Endothelial cell of hepatic sinusoid (primary cell): ENCODE data around the gene UTRN.

ENCODE experiments used
- in situ Hi-C: cut with HindIII; loops from 2 replicates; pipeline ENCODE4 v1.10.0; 2017; ENCODE audit warnings: low sequenced_read_pairs

Gene UTRN

GRCh38 chr6:144305985-144306384, 20.9 kb downstream of the UTRN start:
- in situ Hi-C loops: no loop called here

- in situ Hi-C loops: no loop called here
These were observed 22.7 kb downstream of the UTRN start for GRCh38 chr6:144307880-144308279.

DNA sequence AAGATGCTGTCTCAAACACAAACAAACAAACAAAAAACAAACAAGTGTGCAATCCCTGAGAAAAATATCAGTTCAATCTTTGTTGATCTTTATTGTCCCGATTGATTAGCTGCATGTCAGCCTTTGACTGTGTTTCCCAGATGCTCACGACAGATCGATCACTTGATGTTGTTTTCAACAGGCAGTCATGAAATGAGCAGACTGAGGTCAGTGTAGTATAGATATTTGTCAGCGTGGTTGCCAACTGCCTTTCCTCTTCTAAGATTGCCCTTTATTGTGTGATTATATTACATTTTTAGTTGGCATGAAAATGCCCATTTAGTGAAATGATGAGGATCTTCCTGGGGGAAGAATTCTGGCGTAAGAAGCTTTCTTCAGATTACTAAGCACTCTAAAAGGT, 25.6 kb downstream of the UTRN start:
- in situ Hi-C loops: no loop called here

- in situ Hi-C loops: no loop called here
These were observed 26.2 kb downstream of the UTRN start for GRCh38 chr6:144311361-144311760.

- in situ Hi-C loops: no loop called here
These were observed 28.9 kb downstream of the UTRN start for GRCh38 chr6:144314003-144314485.

DNA sequence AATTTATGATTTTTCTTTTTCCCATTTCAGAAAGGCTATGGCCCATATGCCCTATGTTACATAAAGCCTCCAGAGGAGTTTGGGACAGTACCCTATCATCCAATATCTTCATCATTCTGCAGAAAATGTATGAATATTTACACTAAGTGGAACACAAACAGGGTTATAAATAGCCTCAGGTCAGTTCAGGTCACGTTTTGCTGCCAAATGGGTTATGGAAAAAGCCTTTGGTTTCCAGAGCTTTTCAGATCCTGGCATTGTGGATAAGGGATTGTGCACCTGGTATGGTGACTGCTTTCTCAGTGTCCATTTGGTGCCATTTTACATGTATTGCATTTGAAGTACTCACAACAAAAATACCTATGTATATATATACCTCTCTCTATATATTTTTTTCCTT, 29.4 kb downstream of the UTRN start:
- in situ Hi-C loops: no loop called here

GRCh38 chr6:144315226-144315980, 30.3 kb downstream of the UTRN start:
- in situ Hi-C loops: no loop called here

- in situ Hi-C loops: no loop called here
These were observed 31.1 kb downstream of the UTRN start for GRCh38 chr6:144315981-144316861.

DNA sequence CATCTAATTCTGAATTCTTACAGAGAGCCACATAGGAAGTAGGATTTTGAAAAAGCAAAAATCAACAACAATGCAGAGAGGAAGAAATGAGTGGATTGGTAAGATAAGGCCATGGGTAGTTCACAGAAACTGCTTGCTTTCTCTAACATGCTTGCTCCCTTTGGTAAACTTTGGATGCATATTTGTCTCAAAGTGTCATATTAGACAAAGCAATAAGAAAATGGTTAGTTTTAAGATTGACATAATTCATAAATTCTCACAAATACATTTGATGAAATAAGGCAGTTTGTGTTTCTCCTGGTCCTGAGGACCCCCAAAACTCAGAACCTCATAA, 31.7 kb downstream of the UTRN start:
- in situ Hi-C loops: no loop called here

DNA sequence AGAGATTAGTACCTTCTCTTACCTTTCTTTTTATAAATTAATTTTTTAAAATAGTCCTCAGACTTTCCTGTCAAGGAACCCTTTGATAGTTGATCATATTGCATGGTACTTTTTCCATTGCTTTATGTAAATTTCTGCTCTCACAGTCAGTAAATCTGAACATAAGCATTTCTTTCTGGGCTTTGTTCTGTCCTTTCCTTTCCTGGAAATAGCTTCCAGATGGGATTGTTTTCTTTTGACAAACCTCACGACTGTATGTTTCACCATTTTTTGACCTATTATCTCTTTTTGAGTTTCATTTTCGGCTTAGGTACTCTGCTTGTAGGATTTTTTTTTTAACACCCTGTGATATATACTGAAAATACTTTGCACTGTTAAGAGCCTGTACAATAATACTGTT, 32.6 kb downstream of the UTRN start:
- in situ Hi-C loops: no loop called here

- in situ Hi-C loops: no loop called here
These were observed 34.1 kb downstream of the UTRN start for GRCh38 chr6:144319211-144319610.

GRCh38 chr6:144320741-144321140, 35.6 kb downstream of the UTRN start:
- in situ Hi-C loops: no loop called here

GRCh38 chr6:144321839-144322591, 36.9 kb downstream of the UTRN start:
- in situ Hi-C loops: no loop called here

DNA sequence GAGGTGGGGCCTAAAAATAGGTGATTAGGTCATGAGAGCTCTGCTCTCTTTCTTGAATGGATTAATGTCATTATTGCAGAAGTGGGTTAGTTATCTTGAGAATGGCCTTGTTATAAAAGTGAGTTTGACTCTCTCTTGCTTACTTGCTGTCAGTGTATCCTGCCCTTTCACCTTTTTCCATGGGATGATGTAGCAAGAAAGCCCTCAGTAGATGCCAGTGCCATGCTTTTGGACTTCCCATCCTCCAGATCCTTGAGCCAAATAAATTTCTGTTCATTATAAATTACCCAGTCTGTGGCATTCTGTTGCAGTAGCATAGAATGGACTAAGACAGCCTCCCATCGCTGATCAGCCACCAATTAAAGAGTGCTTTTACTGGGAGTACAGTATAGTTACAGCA, 40.1 kb downstream of the UTRN start:
- in situ Hi-C loops: loop anchor here (5.0 kb wide), 1 partner anchor 38 kb away; the partner anchor contains the start of gene UTRN

- in situ Hi-C loops: loop anchor here (5.0 kb wide), 1 partner anchor 39 kb away; the partner anchor contains the start of gene UTRN
These were observed 41.3 kb downstream of the UTRN start for GRCh38 chr6:144326393-144326792.

DNA sequence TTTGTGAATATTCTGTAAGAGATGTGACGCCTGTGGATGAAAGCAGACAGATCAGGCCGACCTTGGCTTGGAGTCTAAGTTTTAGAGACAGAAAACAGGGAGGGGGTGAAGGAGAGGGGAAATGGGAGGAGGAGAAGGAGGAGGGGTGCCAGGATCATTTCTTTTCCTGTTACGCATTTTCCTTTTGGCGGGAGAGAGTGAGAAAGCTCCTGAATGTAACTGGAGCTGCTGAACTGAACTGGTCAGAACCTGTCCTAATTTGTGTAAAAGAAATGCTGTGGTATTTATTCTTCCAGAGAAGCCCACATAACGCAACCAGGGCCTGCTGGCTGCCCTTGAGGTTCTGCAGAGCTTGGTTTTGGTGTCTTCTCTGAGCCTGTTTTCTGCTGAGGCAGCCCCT, 41.9 kb downstream of the UTRN start:
- in situ Hi-C loops: loop anchor here (5.0 kb wide), 1 partner anchor 40 kb away; the partner anchor contains the start of gene UTRN

DNA sequence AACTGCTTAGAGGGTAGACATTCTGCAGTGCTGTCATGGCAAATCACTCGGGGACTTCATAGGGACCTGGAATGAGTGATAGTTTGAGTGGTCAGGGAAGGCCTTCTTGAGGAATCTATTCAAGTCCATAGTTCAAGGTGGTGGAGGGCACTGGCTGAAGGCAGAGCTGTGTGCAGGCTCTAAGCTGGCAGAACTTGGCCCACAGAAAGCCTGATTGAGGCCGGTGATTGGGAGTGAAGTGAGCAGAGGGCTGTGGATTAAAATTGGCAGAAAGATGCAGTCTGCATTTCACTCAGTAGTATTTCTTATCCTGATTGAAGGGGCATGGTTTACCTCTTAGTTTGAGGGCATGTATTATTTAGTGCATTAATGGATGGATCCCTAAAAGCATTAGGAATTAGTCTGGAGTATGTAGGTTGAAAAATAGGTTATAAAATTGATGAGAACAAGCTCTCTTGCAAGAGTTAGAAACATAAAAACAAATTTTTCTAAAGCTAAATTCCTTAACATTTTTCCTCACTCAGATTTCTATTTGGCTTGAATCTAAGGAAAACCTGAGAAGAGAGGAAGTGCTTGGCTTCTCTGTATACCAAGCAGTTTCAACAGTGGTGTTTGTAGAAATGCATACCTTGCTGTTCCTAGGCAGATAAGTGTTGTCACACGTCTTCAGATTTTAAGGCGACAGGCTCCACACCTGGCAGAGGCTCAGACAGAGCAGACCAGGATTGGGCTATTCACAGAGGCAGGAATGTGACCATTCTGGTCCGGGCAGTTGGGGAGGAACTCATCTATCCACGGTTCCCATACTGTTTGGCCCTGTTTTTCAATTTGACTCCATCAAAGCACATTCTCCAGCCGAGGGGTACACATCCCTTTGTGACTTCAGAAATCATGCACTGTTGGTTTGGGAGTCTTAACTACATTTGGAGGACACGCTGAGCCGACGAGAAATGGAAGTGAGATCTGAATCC, 45.2 kb downstream of the UTRN start:
- in situ Hi-C loops: no loop called here

DNA sequence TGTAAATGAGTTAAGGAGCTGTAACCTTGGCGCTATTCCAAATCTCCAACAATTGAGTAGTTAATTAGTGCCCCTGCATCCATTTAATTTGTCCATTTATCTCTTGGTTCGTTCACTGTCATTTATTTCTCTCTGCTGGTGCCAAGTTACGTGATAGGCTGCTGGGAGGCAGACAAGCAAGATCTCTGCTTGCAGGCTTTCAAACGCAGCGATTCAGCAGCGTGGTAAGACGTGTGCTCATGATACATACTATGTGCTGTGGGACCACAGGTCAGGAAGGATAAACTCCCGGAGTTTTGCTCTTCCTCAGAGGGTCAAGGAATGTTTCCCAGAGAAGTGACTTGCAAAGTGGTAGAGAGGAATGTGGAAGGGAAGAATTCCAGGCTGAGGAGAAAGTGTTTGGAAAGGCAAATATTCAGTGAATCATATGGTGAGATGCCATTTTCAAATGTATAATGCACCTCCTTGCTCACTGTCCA, 46.4 kb downstream of the UTRN start:
- in situ Hi-C loops: no loop called here

GRCh38 chr6:144332177-144332576, 47.0 kb downstream of the UTRN start:
- in situ Hi-C loops: no loop called here

- in situ Hi-C loops: no loop called here
These were observed 49.1 kb downstream of the UTRN start for GRCh38 chr6:144334150-144334708.
